OCI-LY7 (cell line): ENCODE measurements around the gene CDH23. TPM values are rescaled to one million over a fixed set of nuclear protein-coding genes. Genes with fewer than 3 reads are reported as not detected.
A peak's percentile ranks its signal among the peaks of the same experiment; 100 is the strongest.

Experiments
- BruUV-seq: library from RNA; stranded (reverse); fragments of 400-500 nt; replicated peaks from 2 replicates; lab custom pipeline; 2021; lab: Mats Ljungman, UMichigan
- CTCF ChIA-PET: fragments of 300-600 bp; sonication (Branson Sonifier 250); formaldehyde crosslinking; loops from one replicate; lab custom pipeline; 2022; ENCODE audit warnings: antibody characterized with exemption; ENCODE audit not compliant: unreplicated experiment; lab: Charles Lee
- POLR2A ChIA-PET: fragments of 300-600 bp; sonication (Branson Sonifier 250); formaldehyde crosslinking; loops from one replicate; lab custom pipeline; 2022; ENCODE audit warnings: antibody characterized with exemption; lab: Charles Lee
- DNase-seq: peaks from one replicate; pipeline ENCODE4 v3.0.0-alpha.2; 2015; ENCODE audit warnings: low spot score
- H2AFZ ChIP-seq: fragments of 200-600 bp; sonication (generic), shearing (Covaris generic); 2 replicates; pipeline ENCODE4 v1.6.1; 2014; ENCODE audit warnings: mild to moderate bottlenecking, antibody characterized with exemption, low read length, moderate library complexity
- H3K27ac ChIP-seq: fragments of 200-600 bp; sonication (generic); 2 replicates; pipeline ENCODE4 v1.5.1; 2014; ENCODE audit warnings: mixed run types, low read depth, mild to moderate bottlenecking, moderate library complexity, low read length, inconsistent platforms; ENCODE audit not compliant: poor library complexity, severe bottlenecking
- H3K36me3 ChIP-seq: fragments of 200-600 bp; sonication (generic); 2 replicates; pipeline ENCODE4 v1.6.1; 2014; ENCODE audit warnings: mild to moderate bottlenecking, antibody characterized with exemption, low read length, moderate library complexity, mixed read lengths; ENCODE audit not compliant: insufficient read depth
- H3K4me1 ChIP-seq: fragments of 200-600 bp; sonication (generic); 2 replicates; pipeline ENCODE4 v1.5.1; 2014; ENCODE audit warnings: mild to moderate bottlenecking, low read length; ENCODE audit not compliant: insufficient read depth, poor library complexity, severe bottlenecking
- H3K4me2 ChIP-seq: fragments of 200-600 bp; sonication (generic); 2 replicates; pipeline ENCODE4 v1.6.1; 2014; ENCODE audit warnings: mild to moderate bottlenecking, low read length
- H3K4me3 ChIP-seq: fragments of 200-600 bp; sonication (generic); 2 replicates; pipeline ENCODE4 v1.5.1; 2014; ENCODE audit warnings: mild to moderate bottlenecking, low read depth, low read length; ENCODE audit not compliant: poor library complexity, severe bottlenecking
- H3K79me2 ChIP-seq: fragments of 200-600 bp; sonication (generic); 2 replicates; pipeline ENCODE4 v1.6.1; 2016; ENCODE audit warnings: low read depth, mild to moderate bottlenecking, low read length, moderate library complexity, mixed read lengths; ENCODE audit not compliant: insufficient read depth
- H3K9me2 ChIP-seq: fragments of 200-600 bp; sonication (generic); 2 replicates; pipeline ENCODE4 v1.6.1; 2016; ENCODE audit warnings: mild to moderate bottlenecking, low read length, mixed read lengths; ENCODE audit not compliant: insufficient read depth
- H3K9me3 ChIP-seq: fragments of 200-600 bp; sonication (generic); 2 replicates; pipeline ENCODE4 v1.6.1; 2014; ENCODE audit warnings: mild to moderate bottlenecking, mixed run types, low read length, mixed read lengths
- H4K20me1 ChIP-seq: fragments of 200-600 bp; sonication (generic); 2 replicates; pipeline ENCODE4 v1.6.1; 2014; ENCODE audit warnings: mild to moderate bottlenecking, antibody characterized with exemption, low read length, moderate library complexity, mixed read lengths; ENCODE audit not compliant: insufficient read depth
- CTCF ChIP-seq: fragments of 200-600 bp; sonication (generic); conservative IDR thresholded peaks from 2 replicates; pipeline ENCODE4 v1.5.1; 2014; ENCODE audit warnings: mild to moderate bottlenecking, antibody characterized with exemption, low read length, moderate library complexity, mixed read lengths
- EZH2phosphoT487 ChIP-seq: fragments of 200-600 bp; sonication (generic); IDR thresholded peaks from 2 replicates; pipeline ENCODE4 v1.6.1; 2018; ENCODE audit warnings: low read depth, borderline replicate concordance, mild to moderate bottlenecking, mixed run types, antibody characterized with exemption, low read length, moderate library complexity, mixed read lengths
- intact Hi-C: fragments of 100-400 bp; cut with micrococcal nuclease; formaldehyde crosslinking; loops from one replicate; pipeline ENCODE4 v1.10.0; 2022; ENCODE audit not compliant: unreplicated experiment
- total RNA-seq, 2 experiments: library from RNA; depleted of rRNA in 1 of 2; stranded (reverse); fragments of >200 nt in 1 of 2; shearing (Covaris generic) in 1 of 2; gene quantifications; 2 replicates each; pipeline ENCODE4 v1.2.3, GENCODE V29; 2014 to 2022

CDH23 gene
- total RNA-seq, 2 experiments from 2014 or later, result 0.92 to 9.9 TPM

GRCh38 chr10:71684356-71685173, 287.8 kb downstream of the CDH23 start:
- Histone ChIP-seq H4K20me1 (no peaks in the 10 kb centered on the region), H2AFZ (peak overlapping the region; percentile 76), H3K9me3 (no peaks in the 10 kb centered on the region), H3K36me3 (no peaks in the 10 kb centered on the region), H3K4me3 (no peak overlapping the region), H3K4me2 (peak overlapping the region; percentile 19), H3K9me2 (no peaks in the 10 kb centered on the region), H3K4me1 (peaks cover 10% of the 10 kb centered on the region), H3K79me2 (no peaks in the 10 kb centered on the region), H3K27ac (no peak overlapping the region)
- peak; percentile 76 for DNase-seq
- BruUV-seq, result no TSS peak
- ChIA-PET CTCF (interaction anchor here (0.6 to 1.1 kb wide), 2 partner anchors 12 to 46 kb away, joined by 3 read pairs; no protein-coding TSS in a partner anchor), POLR2A (no interaction called here)
- intact Hi-C loops, result no loop called here
- peak; percentile 74 for TF ChIP-seq CTCF
- TF ChIP-seq EZH2phosphoT487, result no peak

GRCh38 chr10:71685554-71686232, 289.0 kb downstream of the CDH23 start:
- Histone ChIP-seq H3K4me3 (no peak overlapping the region), H3K9me2 (no peaks in the 10 kb centered on the region), H3K4me2 (no peak overlapping the region), H3K9me3 (no peaks in the 10 kb centered on the region), H4K20me1 (no peaks in the 10 kb centered on the region), H3K4me1 (peaks cover 10% of the 10 kb centered on the region), H2AFZ (no peak overlapping the region), H3K79me2 (no peaks in the 10 kb centered on the region), H3K27ac (no peak overlapping the region), H3K36me3 (no peaks in the 10 kb centered on the region)
- intact Hi-C loops, result no loop called here
- DNase-seq, result no peak
- ChIA-PET POLR2A (no interaction called here), CTCF (interaction anchor here (1.1 kb wide), 1 partner anchor 11 kb away, joined by 3 read pairs; no protein-coding TSS in a partner anchor)
- no peak for TF ChIP-seq CTCF
- TF ChIP-seq EZH2phosphoT487, result no peak
- no TSS peak for BruUV-seq
